Measurements from ENCODE around the gene IRAK1BP1. TPM values are rescaled to one million over a fixed set of nuclear protein-coding genes. Genes with fewer than 3 reads are reported as not detected.
A peak's percentile ranks its signal among the peaks of the same experiment; 100 is the strongest.

The IRAK1BP1 gene
- total RNA-seq, 1 donor from 2014 or later, result 3.2 TPM

DNA sequence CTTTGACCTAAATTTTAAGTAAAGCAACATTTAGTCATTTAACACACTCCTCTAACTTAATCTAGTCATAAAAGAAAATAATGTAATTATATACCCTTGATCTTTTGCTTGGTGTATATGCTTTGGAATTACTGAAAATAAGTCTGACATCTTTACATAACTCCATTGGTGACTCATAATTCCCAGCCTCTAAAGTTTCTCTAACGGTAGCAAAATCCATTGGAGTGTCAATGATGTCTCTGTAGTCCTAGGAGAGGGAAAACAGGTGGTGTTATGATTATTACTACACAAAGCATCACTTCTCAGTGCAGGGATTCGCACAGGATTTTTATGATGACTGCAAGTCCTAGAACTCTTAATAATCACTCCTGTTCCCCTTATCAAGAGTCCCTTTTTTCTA lies 80.2 kb downstream of the IRAK1BP1 start:
- Mint-ChIP-seq H3K4me1 (ENCODE audit: unreplicated experiment) (peaks cover 15% of the 10 kb centered on the region), H3K4me3 (ENCODE audit: unreplicated experiment) (peak overlapping the region; percentile 15), H3K36me3 (ENCODE audit: unreplicated experiment) (peaks cover 66% of the 10 kb centered on the region), H3K9me3 (ENCODE audit: unreplicated experiment) (peaks cover 12% of the 10 kb centered on the region), H3K27me3 (ENCODE audit: unreplicated experiment) (no peaks in the 10 kb centered on the region), H3K27ac (ENCODE audit: unreplicated experiment) (peak overlapping the region; percentile 55)
- TF ChIP-seq, protein P1, sequence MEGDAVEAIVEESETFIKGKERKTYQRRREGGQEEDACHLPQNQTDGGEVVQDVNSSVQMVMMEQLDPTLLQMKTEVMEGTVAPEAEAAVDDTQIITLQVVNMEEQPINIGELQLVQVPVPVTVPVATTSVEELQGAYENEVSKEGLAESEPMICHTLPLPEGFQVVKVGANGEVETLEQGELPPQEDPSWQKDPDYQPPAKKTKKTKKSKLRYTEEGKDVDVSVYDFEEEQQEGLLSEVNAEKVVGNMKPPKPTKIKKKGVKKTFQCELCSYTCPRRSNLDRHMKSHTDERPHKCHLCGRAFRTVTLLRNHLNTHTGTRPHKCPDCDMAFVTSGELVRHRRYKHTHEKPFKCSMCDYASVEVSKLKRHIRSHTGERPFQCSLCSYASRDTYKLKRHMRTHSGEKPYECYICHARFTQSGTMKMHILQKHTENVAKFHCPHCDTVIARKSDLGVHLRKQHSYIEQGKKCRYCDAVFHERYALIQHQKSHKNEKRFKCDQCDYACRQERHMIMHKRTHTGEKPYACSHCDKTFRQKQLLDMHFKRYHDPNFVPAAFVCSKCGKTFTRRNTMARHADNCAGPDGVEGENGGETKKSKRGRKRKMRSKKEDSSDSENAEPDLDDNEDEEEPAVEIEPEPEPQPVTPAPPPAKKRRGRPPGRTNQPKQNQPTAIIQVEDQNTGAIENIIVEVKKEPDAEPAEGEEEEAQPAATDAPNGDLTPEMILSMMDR (IDR thresholded peaks at IDR 0.05), result no peak
- DNase-seq (ENCODE audit: extremely low spot score, unreplicated experiment), result no peak

DNA sequence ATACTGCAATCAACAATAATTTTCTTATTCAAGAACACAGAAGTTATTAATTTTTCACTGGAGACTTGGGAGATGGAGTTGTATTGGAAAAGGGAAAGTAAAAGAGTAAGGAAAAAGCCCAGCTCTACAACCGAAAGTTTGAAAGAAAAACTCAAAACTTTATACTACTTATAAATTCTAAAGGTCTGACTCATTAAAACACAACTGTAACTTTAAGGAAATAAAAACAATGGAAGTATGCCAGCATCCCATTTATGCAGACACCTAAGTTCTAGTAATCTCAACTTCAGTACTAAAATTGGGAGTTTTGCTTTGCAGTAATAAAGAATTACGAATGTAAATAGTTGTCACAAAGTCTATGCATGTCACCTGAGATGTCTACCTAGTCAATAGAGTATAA lies 80.6 kb downstream of the IRAK1BP1 start:
- H3K36me3 Mint-ChIP-seq (ENCODE audit: unreplicated experiment), result peaks cover 69% of the 10 kb centered on the region
- peak overlapping the region; percentile 55 for H3K27ac Mint-ChIP-seq (ENCODE audit: unreplicated experiment)
- TF ChIP-seq, protein P1 (IDR thresholded peaks at IDR 0.05), result no peak
- peaks cover 14% of the 10 kb centered on the region for H3K4me1 Mint-ChIP-seq (ENCODE audit: unreplicated experiment)
- peak overlapping the region; percentile 15 for H3K4me3 Mint-ChIP-seq (ENCODE audit: unreplicated experiment)
- DNase-seq (ENCODE audit: extremely low spot score, unreplicated experiment), result no peak
- peaks cover 17% of the 10 kb centered on the region for H3K9me3 Mint-ChIP-seq (ENCODE audit: unreplicated experiment)
- H3K27me3 Mint-ChIP-seq (ENCODE audit: unreplicated experiment), result no peaks in the 10 kb centered on the region

DNA sequence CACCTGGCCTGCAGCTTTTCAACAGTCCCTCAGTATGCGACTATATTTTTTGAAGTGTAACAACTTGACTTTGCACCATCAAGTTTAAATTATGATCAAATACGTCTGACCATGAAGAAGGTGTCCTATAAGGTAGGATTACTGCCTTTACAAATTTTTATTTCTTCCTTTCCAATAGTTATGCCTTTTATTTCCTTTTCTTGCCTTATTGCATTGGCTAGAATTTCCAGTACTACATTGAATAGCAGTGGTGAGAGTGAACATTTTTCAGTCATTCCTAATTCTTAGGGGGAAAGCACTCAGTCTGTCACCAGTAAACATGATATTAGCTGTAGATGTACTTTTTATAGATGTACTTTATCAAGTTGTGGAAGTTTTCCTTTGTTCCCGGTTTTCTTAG lies 81.4 kb downstream of the IRAK1BP1 start:
- peaks cover 23% of the 10 kb centered on the region for H3K9me3 Mint-ChIP-seq (ENCODE audit: unreplicated experiment)
- TF ChIP-seq, protein P1 (IDR thresholded peaks at IDR 0.05), result no peak
- no peak overlapping the region for H3K4me3 Mint-ChIP-seq (ENCODE audit: unreplicated experiment)
- H3K4me1 Mint-ChIP-seq (ENCODE audit: unreplicated experiment), result peaks cover 12% of the 10 kb centered on the region
- H3K27ac Mint-ChIP-seq (ENCODE audit: unreplicated experiment), result no peak overlapping the region
- no peaks in the 10 kb centered on the region for H3K27me3 Mint-ChIP-seq (ENCODE audit: unreplicated experiment)
- DNase-seq (ENCODE audit: extremely low spot score, unreplicated experiment), result no peak
- peaks cover 73% of the 10 kb centered on the region for H3K36me3 Mint-ChIP-seq (ENCODE audit: unreplicated experiment)

DNA sequence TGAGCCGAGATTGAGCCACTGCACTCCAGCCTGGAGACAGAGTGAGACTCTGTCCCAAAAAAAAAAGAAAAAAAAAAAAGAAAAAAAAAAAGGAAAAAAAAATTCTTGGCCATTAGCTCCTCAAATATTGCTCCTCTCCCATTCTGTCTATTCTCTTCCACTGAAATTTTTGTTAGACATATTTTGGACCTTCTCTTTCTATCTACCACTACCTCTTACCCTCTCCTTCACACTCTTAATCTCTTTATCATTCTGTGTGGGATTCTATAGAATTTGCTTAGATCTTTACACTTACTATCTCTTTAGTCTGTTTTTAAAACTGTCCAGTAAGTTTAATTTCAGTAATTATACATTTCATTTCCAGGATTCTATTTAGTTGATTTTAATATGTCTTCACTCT lies 85.0 kb downstream of the IRAK1BP1 start:
- H3K4me3 Mint-ChIP-seq (ENCODE audit: unreplicated experiment), result no peak overlapping the region
- H3K27me3 Mint-ChIP-seq (ENCODE audit: unreplicated experiment), result no peaks in the 10 kb centered on the region
- TF ChIP-seq, protein P1 (IDR thresholded peaks at IDR 0.05), result no peak
- H3K9me3 Mint-ChIP-seq (ENCODE audit: unreplicated experiment), result peaks cover 23% of the 10 kb centered on the region
- H3K27ac Mint-ChIP-seq (ENCODE audit: unreplicated experiment), result no peak overlapping the region
- H3K36me3 Mint-ChIP-seq (ENCODE audit: unreplicated experiment), result peaks cover 70% of the 10 kb centered on the region
- no peak for DNase-seq (ENCODE audit: extremely low spot score, unreplicated experiment)
- peaks cover 8% of the 10 kb centered on the region for H3K4me1 Mint-ChIP-seq (ENCODE audit: unreplicated experiment)

Other genes with a start within 250 kb of the IRAK1BP1 start
- gene PHIP, start 210.7 kb downstream of the IRAK1BP1 start, total RNA-seq, result 22.1 and 22.8 TPM in 2 replicates